Activated T-cell treated with anti-CD3 and anti-CD28 coated beads for 1 hour (primary cell): Measurements from ENCODE around the gene BCL7C.
"Not testable (repeated sequence)": the region's sequence is repeated elsewhere in the genome, so short reads cannot be mapped to it uniquely, and the experiment has no call there.

Experiments used
- DNase-seq: peaks from one replicate; pipeline ENCODE4 v3.0.0-alpha.2; 2020; ENCODE audit warnings: low read depth

BCL7C gene

DNA sequence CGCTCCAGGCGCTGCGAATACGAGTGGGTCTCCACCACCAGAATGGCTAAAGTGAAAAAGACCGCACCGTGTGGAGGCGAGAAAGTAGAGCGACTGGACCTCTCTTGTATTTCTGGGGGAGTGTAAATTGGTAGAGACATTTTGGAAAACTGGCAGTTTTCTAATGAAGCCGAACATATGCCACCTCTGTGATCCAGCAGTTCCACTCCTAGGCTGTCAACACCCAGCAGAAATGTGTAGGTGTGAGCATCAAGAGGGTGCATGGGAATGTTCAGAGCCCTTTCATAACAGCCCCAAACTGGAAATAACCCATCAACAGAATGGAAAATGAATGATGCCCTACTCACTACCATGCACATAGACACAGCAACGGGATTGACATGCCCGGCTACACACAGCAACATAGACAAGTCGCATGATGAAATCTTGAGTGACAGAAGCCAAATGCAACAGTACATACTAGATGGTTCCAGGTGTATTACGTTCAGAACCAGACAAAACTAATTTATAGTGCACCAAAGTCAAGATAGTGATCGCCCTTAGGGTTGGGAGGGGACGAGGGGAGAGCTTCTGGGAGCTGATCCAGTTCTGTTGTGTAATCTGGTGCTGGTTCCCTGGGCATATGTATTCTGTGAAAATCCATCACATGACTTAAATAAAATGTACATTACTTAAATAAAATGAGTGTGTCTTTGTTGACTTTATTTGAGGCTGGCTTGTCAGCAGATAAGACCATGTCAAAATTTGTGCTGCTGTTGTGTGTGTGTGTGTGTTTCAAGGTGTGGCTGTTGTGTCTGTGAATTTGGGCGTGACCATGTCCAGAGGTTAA lies 877 bp upstream of the BCL7C start:
- no peak for DNase-seq

DNA sequence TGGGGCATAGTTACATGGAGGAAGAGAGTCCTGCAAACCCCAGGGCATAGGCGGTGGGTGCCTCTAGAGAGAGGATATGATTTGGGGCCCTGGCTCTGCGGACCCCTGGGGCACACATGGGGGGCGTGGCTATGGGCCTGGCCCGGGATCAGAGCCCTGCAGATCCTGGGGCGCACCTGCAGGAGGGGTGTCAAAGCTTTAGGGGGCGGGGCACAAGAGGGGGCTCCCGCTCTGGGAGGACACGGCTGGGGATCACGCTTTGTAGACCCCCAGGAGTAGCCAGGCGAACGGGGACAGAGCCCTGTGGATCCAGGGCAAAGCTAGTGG lies 497 bp downstream of the BCL7C start:
- DNase-seq, result no peak

DNA sequence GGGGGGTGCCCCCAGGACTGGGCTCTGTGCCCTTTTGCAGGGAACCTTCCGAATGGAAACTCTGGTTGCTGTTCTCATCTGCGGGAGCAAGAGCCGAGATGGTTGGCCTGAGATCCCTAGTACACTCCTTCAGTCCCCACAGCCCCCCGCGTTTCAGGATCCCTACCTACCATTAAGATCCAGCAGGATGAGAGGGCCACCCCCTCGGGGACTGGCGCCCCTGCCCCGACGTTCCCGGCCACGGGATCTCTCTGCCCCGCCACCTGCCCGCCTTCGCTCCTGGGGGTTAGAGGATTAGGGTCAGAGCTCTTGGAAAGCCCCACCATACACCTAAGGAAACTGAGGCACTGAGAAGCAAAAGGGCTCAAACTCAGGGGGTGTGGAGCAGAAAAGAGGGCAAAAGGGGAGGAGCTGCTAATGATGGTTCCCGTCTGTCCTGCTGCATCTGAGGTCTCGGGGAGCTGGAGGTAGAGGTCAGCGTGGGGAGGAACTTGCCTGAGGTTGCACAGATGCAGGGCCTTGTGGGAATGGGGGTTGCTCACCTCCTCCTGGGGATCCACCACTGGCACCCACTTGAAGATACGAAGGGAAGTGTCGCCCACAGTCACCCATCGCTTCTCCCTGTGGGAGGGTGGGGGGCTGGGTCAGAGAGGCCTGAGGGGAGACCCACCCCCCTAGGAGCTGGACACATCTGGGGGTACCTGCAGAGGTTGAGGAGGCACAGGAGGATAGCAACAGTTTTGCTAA lies 1.0 kb downstream of the BCL7C start:
- DNase-seq, result no peak

DNA sequence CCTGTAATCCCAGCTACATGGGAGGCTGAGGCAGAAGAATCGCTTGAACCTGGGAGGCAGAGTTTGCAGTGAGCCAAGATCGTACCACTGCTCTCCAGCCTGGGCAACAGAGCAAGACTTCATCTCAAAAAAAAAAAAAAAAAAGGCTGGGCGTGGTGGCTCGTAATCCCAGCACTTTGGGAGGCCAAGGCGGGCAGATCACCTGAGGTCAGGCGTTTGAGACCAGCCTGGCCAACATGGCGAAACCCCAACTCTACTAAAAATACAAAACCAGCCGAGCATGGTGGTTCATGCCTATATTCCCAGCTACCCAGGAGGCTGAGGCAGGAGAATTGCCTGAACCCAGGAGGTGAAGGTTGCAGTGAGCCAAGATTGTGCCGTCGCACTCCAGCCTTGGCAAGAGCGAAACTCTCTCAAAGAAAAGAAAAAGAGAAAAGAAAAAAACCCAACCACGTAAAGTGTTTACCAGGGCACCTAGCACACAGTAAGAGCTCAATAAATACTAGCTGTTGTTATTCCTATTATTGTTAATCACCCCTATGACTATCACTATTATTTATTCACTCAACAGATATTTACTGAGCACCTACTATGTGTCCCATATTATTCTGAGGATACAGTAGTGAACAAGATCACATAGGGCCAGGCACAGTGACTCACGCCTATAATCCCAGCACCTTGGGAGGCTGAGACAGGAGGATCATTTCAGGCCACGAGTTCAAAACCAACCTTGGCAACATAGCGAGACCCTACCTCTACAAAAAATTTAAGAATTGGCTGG lies 2.6 kb downstream of the BCL7C start:
- not testable (repeated sequence) for DNase-seq

DNA sequence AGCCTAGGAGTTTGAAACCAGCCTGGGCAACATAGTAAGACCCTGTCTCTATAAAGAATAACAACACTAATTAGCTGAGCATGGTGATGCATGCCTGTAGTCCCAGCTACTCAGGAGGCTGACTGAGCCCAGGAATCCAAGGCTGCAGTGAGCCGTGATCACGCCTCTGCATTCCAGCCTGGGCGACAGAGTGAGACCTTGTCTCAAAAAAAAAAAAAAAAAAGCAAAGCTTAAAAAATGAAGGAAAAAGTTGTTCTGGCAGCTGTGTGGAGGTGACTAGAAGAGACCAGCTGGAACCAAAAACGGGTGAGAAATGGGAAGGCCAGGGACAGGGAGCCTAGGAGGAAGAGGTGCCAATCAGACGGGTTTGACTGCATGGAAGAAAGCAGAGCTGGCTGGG lies 4.2 kb downstream of the BCL7C start:
- no peak for DNase-seq

DNA sequence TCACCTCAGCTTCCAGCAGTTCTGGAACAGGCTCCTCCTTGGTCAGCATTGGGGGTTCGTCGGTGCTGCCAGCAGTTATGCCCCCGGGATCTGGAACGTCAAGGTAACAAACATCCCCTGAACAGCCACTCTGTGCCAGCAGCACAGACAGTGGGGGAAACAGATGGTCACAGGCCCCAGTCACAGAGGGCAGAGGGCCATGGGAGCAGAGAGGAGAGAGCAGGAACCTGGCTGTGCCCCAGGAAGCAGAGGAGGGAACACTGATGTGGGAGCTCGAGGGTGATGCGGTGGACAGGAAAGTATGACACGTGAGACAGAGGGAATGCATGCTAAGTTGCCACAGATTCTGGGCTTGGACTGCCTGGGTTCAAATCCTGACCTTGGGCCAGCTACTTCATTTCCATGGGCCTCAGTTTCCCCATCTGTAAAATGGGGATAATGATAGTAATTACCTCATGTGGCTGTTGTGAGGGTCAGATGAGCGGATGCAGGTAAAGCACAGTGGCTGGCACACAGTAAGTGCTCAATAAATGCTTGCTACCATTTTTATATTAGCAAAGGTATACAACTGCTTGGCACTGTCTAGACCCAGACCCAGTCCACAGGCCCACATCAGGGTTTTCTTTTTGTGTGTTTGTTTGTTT lies 4.9 kb downstream of the BCL7C start:
- no peak for DNase-seq

DNA sequence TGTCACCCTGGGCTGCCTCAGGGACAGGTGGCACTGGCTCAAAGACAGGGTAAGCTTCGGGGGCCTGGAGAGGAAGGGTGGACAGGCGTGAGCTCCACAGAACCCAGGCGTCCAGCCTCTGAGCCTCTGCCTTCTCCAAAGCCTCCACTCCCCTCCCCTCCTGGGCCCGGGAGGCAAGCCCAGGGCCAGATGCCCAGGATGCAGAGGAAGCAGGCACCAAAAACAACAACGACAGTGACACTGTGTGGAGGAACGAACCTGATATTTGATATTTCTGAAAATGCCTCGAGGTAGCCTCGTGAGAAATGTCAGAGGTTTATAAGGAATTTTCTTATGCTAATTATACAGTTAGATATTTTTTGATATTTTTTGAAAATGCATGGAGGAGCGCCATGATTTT lies 6.0 kb downstream of the BCL7C start:
- DNase-seq, result no peak

DNA sequence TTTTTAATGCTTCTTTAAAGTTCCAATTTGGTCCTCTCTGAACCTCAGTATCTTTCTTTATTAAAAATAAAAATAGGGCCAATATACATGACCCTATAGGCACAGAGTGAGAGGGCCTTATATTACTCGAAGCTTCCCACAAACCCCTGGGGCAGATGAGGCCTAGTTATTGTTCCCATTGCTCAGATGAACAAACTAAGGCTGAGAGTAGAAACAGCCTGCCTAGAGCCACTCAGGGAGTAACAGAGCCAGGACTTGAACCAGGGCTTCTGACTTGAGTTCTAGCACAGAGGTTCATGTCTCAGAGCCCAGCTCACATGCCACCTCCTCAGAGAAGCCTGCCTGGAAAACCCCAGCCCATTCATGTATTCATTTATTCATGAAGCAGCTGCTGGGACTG lies 7.7 kb downstream of the BCL7C start:
- DNase-seq, result no peak

DNA sequence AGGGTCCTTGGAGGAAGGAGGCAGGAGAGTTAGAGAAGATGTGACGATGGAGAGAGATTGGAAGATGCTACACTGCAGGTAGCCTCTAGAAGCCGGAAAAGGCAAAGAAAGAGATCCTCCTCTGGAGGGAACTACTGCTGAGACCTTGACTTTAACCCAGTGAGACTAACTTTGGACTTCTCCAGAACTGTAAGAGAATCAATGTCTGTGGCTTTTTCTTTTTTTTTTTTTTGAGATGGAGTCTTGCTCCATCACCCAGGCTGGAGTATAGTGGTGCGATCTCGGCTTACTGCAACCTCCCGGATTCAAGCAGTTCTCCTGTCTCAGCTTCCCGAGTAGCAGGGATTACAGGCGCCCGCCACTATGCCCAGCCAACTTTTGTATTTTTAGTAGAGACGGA lies 8.7 kb downstream of the BCL7C start:
- no peak for DNase-seq

DNA sequence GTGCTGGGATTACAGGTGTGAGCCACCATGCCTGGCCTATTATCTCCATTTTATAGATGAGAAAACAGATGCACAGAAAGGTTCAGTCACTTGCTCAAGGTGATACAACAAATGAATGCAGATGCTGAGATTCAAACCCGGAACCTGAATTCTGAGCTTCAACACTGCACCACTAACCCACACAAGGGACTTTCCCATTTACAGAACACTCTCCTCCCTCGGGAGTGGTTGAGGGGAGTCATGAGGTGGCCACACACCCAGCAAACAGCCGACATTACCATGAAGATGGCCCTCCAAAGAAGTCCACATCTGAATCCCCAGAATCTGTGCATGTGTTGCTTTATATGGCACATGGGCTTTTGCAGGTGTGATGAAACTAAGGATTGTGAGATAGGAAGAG lies 9.1 kb downstream of the BCL7C start:
- DNase-seq, result no peak

DNA sequence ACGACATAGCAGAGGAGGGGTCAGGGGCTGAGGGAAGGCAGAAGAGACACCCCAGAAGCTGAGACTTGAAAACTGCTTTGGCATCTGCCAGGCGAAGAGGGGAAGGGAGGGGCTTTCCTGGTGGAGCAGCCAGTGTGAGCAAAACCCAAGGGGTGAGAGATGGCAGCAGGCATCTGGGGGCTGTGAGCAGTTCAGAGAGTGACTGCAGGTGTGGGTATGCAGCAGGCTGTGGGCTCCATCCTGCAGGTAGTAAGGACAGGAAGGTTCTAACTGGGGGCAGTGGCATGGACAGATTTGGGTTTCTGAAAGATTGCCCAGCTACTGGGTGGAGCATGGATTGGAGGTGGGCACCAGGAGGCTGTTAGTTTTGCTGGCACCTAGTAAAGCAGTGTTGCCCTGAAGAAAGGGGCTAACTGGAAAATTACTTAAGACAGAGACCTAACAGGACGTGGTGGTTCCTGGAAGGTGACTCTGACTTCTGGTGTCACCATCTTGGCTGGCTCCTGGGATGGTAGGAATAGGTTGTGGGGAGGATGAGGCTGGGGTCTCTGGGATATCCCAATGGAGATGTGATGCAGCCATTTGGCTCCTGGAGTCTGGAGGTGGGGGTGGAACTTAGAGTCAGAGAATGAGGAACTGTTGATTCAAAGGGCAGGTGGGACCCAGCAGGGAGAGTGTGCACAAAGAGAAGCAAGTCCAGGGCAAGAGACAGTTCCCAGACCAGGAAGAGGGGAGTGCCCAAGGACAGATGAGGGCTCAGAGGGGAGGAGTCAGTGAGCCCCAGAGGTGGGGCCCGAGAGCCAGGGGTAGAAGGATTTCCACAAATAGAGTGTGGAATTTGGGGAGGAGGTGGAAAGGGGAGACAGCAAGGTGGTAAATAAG lies 11.2 kb downstream of the BCL7C start:
- DNase-seq, result no peak

DNA sequence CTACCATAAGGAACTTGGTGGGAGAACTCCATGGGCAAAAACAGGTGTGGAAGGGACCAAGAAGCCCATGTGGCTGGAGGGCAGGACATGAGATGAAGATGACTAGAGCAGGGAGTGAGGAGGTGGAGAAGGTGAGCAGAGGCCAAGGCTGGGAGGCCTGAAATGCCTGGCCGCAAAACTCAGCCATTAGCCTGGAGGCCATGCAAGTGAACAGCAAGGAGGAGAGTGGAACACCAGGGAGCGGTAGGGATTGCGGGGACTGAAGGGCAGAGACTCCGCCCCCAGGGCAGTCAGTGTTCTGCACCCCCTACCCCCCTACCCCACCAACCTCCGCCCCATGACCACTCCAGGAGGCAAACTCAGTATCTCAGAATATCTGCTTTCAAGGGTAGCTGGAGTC lies 17.0 kb downstream of the BCL7C start:
- DNase-seq, result no peak

DNA sequence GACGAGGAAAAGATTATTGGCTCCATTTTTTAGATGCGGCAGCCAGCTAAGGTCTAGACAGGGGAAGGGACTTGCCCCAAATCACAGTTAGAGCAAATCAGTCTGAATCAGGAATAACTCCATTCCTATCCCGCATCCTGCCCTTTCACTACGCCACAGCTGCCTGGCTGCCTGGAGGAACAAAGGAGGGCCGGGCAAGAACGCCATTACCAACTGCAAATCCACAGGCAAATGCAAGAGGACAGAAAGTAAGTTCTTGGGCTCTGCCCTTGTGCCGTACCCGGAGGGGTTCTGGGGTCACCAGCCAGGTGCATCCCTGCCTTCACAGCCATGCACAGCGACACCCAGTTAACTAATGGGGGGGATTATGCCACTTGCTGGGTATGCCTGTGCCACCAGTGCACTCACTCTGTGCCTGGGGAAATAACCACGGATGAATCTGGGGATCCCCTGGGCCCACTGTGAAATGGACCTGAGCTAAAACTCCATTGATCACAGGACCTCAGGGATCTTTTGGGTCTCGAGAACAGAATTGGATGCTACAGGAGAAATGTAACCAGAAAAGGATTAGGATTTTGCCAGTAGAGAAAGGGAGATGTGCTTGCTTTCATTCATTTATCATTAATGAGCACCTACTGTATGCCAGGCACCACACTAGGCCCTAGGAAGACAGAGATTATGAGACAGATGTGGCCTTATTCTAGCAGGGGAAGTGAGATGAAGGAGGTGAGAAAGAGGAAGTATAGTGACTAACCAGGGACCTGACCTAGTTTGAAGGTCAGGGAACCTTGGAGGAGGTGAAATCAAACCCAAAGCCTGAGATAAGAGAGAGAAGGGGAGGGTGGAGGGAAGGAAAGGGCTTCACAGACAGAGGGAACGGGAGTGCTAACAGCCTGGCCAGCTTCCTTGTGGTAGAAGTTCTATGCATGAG lies 17.7 kb downstream of the BCL7C start:
- no peak for DNase-seq

DNA sequence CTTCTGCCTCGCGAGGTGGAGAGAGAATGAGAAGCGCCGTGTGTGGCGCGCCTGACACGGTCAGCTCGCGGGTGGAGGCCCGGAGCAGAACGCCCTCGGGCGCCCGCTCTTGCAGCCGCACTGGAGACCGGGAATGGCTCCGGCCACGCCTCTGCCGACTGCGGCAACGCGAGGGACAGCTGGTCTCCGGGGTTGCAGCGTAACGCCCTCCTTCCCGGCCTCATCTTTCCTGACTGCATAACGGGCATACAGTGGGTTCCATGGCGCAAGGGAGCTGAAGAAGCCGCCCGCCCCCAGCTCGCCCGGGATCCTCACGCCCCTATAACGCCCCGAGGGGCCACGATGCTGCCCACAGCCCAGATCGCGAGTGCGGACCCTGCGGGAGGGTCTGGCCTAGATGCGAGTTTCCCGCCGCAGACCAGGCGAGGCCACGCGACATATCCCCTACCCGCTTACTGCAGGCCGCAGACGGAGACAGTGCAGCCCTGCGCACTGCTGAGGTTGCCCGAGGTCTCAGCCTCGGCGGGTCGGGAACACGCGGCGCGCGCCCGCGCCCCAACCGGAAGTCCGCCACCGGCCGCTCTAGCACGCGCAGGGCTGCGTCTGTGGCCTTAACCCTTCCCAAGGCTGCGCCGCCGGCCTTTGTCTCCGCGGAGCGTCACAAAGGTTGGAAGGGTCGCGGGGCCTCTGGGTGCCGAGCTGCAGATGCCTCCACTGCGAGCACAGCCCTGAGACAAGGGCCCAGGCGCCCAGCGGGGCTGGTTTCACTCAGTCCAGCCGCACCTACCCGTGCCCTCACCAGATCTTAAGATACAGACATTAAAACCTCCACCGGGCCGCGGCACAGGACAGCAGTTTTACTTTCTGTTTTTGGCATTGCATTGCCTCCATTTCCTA lies 18.8 kb downstream of the BCL7C start:
- peak; percentile 81 for DNase-seq

DNA sequence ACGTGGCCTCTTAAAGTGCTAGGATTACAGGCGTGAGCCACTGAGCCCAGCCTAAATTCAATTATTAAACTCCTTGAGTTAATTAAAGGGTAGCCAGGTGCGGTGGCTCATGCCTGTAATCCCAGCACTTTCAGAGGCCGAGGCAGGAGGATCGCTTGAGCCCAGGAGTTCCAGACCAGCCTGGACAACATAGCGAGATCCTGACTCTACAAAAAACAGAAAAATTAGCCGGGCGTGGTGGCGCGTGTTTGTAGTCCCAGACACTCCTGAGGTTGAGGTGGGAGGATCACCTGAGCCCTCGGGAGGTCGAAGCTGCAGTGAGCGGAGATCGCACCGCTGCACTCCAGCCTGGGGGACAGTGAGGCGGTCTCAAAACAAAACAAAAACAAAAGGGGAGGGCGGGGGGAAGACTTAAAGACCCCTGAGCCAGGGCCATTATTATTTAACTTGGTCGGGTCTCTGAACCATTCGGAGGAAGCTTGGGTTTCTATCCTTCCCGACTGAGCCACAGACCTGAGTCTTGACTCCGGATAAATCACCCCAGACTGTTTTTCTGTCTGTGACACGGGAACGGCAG lies 19.5 kb downstream of the BCL7C start:
- DNase-seq, result no peak

DNA sequence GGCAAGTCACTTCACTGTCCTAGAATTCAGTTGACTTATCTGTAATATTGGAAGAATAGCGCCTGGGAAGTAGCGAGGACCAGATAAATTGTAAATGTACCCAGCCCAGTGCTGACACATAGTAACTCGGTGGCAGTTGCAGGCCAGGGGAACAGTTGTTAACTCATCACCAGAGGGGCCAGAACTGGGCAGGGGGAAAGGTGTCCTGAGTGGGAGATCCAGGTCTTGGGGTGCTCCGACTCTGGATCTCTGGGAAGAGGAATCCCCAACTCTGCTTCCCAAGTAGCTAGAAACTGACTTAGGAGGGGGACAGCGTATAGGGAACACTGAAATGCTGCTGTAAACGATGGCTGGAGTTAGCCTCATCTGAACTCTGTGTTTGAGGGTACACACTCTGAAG lies 23.0 kb downstream of the BCL7C start:
- DNase-seq, result no peak

DNA sequence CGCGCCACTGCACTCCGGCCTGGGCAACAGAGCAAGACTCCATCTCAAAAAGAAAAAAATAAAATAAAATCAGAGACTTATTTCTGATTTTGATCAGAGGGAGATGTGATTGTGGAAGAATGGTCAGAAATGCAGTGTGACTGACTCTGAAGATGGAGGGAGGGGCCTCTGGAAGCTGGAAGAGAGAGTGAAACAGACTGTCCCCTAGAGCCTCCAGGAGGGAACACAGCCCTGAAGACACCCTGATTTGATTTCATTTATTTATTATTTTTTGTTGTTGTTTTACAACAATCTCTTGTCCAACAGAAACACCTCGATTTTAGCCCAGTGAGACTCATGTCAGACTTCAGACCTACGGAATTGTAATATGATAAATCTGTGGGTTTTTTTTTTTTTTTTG lies 26.1 kb downstream of the BCL7C start:
- DNase-seq, result no peak

DNA sequence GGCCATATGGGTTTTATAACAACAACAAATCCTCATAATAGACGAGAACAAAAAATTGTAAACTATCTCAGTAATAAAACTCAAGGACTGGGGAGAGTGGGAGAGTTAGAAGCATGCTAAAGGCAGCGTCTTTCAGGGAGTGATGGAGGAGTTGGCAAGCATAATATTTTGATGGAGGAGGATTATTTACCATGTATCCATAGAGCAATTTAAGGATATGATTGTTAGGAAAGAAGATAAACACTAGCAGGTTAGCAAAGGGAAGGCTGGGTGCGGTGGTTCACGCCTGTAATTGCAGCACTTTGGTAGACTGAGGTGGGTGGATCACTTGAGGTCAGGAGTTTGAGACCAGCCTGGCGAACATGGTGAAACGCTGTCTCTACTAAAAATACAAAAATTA lies 27.8 kb downstream of the BCL7C start:
- no peak for DNase-seq

DNA sequence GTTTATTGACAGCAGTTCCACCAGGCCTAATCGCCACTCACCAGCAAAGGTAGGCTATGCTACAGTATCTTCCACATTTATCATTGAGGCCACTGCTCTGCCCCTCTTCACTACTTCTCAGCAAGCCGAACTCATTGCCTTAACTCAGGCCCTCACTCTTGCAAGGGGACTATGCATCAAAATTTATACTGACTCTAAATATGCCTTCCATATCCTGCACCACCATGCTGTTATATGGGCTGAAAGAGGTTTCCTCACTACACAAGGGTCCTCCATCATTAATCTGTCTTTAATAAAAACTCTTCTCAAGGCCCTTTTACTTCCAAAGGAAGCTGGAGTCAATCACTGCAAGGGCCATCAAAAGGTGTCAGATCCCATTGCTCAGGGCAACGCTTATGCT lies 30.7 kb downstream of the BCL7C start:
- not testable (repeated sequence) for DNase-seq
